Activated naive CD4-positive, alpha-beta T cell treated with anti-CD3 and anti-CD28 coated beads, Interleukin-2, amount 10 ng/mL, durations not matched to agents 7 days and 5 days (primary cell): ENCODE data around the gene NEK7.

Source experiments
- CTCF ChIA-PET: fragments of 350-600 bp; sonication (Branson Sonifier 250); formaldehyde crosslinking; loops from one replicate; lab custom pipeline; 2021; ENCODE audit warnings: antibody characterized with exemption; lab: Charles Lee
- DNase-seq: peaks from one replicate; pipeline ENCODE4 v3.0.0-alpha.2; 2020
- H3K27ac Mint-ChIP-seq: one replicate; pipeline ENCODE4 v1.8.0; 2021; ENCODE audit warnings: mild to moderate bottlenecking, moderate library complexity, mixed read lengths
- H3K27me3 Mint-ChIP-seq: one replicate; pipeline ENCODE4 v1.8.0; 2021; ENCODE audit warnings: mild to moderate bottlenecking, mixed read lengths
- H3K36me3 Mint-ChIP-seq: one replicate; pipeline ENCODE4 v1.8.0; 2021; ENCODE audit warnings: mixed read lengths
- H3K4me1 Mint-ChIP-seq: one replicate; pipeline ENCODE4 v1.8.0; 2021; ENCODE audit warnings: mixed read lengths
- H3K4me3 Mint-ChIP-seq: one replicate; pipeline ENCODE4 v1.8.0; 2021; ENCODE audit warnings: mild to moderate bottlenecking, moderate library complexity, mixed read lengths
- H3K9me3 Mint-ChIP-seq: one replicate; pipeline ENCODE4 v1.8.0; 2021; ENCODE audit warnings: mixed read lengths

The NEK7 gene

DNA sequence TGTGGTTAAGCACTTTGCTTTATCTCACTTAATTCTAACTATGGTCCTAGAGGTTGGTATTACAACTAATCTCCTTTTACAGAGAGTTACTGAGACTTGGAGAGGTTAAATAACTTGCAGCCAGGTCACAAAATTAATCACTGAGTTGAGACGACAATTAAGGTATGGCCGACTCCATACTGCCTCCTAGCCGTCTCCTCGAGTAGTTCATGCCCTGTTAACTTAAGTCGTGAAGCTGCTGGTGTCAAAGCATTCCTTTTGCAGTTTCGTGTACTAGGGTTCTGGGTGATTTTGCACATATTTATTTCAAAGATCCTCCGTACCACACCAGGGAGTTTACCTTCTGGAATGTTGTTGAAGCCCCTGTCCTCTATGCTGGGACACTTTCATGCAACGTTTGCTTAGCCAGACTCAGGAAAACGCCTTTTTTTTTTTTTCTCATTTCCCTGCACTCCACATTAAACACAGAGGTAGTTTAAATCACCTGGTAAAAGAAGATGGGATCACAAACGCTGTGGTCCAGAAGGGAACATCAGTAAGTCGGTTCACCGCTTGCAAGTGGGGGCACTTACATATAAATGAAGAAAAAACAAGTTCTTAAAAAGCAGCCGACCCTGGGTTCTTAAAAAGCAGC, 570 bp upstream of the NEK7 start:
- Mint-ChIP-seq H3K27me3 (no peaks in the 10 kb centered on the region), H3K4me1 (peaks cover 32% of the 10 kb centered on the region), H3K4me3 (peak overlapping the region; percentile 82), H3K36me3 (peaks cover 4% of the 10 kb centered on the region), H3K27ac (peak overlapping the region; percentile 92), H3K9me3 (no peaks in the 10 kb centered on the region)
- CTCF ChIA-PET, result interaction anchor here (0.6 to 1.2 kb wide), 7 partner anchors 9 to 533 kb away, joined by 3 to 8 read pairs (median 4); no protein-coding TSS in a partner anchor
- DNase-seq, result peak; percentile 82

DNA sequence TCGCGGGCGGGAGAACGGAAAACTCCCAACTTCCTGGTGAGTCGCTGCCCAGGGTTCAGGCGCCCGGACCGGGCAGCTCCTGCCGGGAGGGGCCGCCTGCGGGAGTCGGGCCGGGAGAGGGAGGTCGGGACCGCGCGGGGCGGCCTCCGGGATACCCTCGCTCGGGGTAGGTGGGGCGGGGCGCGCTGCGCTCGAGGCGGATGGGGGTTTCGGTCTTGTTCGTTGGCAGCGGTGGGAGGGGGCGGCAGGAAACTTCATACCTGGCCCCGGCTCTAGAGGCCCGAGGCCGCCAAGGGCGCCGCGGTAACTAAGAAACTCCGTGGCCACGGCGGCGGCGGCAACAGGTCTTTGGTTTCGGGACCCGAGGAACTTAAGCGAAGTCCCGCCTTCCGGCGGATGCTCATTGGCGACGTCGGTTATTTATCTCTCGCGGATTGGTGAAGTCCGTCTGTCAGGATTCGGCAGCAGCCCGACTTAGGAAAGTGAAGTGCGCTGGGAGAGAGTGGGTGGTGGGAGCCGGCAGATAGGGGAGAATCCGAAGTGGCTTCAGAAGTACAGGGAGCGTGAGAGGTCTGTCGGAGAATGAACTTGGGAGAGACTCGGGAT, 546 bp downstream of the NEK7 start:
- Mint-ChIP-seq H3K36me3 (peaks cover 4% of the 10 kb centered on the region), H3K9me3 (no peaks in the 10 kb centered on the region), H3K27me3 (no peaks in the 10 kb centered on the region), H3K4me1 (peaks cover 42% of the 10 kb centered on the region), H3K4me3 (peak overlapping the region; percentile 99), H3K27ac (peak overlapping the region; percentile 98)
- peak; percentile 88 for DNase-seq
- CTCF ChIA-PET, result no interaction called here

DNA sequence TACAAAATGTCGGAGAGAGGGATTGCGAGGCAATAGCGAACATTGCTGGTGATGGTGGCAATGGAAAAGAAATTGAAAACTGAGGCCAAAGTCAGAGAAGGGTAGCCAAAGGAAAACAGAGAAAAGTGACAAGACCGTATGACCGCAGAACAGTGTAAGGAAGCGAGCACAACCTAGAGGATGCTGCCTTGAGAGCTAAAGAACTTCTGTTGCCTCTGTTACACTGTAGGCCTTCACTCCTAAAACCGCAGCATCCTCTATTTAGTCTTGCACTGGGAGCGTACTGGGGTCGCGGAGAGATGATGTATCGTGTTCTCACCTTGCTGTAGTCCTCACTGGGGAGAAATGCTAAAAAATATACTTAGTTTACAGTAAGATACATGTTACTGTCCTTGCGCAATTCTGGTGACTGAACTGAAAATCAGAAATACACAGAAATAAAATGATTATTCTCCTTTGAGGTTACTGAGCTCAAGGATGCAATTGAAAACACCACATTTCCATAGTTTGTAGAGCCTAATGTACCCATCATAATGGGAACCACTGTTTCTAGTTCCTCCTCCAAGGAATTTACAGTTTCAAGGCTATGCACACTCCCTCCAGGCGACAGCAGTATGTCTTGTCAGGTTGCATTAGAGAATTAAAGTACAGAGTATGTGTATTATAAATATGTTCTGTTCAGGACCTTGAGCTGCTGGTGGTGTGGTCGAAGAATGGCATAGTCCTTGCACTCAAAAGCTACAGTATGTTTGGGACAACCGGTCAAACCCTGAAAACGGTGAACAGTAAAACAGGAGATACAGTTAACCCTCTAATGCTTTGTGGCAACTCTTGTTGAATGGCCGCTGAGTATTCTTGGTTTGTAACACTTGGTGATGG, 1.3 kb downstream of the NEK7 start:
- H3K4me1 Mint-ChIP-seq, result peaks cover 45% of the 10 kb centered on the region
- peaks cover 4% of the 10 kb centered on the region for H3K36me3 Mint-ChIP-seq
- CTCF ChIA-PET, result interaction anchor here (0.8 to 1.2 kb wide), 4 partner anchors 28 to 117 kb away, joined by 3 to 4 read pairs (median 4); no protein-coding TSS in a partner anchor
- peak overlapping the region; percentile 98 for H3K27ac Mint-ChIP-seq
- no peaks in the 10 kb centered on the region for H3K9me3 Mint-ChIP-seq
- H3K4me3 Mint-ChIP-seq, result peak overlapping the region; percentile 99
- H3K27me3 Mint-ChIP-seq, result no peaks in the 10 kb centered on the region
- peak; percentile 42 for DNase-seq

DNA sequence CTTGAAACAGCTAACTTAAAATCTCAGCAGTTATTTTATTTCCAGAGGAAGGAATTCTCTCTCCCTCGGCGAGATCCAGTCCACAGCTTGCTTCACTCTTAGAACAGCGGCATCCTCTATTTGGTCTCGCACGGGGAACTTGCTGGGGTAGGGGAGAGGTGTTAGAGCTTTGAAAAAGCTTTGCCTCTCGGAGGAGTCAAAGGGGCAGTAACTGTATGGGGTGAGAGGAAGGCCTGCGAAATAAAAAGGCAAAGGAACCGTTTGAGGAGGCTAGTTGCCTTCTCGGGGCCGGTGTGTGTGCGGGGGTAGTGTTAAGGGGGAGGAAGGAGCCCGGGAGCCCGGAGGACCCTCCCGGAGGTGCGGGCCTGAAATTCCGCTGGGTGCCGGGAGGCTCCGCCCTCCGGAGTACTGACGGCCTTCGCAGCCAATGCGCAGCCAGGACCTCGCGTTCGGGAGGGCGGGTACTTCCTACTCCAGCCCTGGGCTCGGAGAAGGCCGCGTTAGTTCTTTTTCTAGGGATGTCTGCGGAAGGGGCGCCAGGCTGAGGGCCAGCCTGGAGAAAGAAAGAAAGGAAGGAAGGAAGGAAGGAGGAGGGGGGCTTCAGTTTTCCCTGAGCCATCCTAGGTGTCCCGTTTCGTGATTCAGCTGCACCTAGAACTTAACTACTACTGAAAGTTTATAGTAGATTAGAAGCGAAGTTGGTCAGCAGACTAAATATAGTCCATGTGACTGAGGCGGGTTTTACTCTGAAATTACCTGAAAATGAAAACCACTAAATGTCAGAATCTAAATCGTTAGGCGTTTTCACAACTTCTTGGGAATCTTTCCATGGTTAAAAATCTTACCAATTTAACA, 2.2 kb downstream of the NEK7 start:
- Mint-ChIP-seq H3K36me3 (peaks cover 5% of the 10 kb centered on the region), H3K9me3 (no peaks in the 10 kb centered on the region), H3K27me3 (no peaks in the 10 kb centered on the region), H3K27ac (peak overlapping the region; percentile 98), H3K4me3 (peak overlapping the region; percentile 99), H3K4me1 (peaks cover 48% of the 10 kb centered on the region)
- CTCF ChIA-PET, result interaction anchor here (0.8 to 1.2 kb wide), 4 partner anchors 27 to 116 kb away, joined by 3 to 4 read pairs (median 4); no protein-coding TSS in a partner anchor
- peak; percentile 91 for DNase-seq

DNA sequence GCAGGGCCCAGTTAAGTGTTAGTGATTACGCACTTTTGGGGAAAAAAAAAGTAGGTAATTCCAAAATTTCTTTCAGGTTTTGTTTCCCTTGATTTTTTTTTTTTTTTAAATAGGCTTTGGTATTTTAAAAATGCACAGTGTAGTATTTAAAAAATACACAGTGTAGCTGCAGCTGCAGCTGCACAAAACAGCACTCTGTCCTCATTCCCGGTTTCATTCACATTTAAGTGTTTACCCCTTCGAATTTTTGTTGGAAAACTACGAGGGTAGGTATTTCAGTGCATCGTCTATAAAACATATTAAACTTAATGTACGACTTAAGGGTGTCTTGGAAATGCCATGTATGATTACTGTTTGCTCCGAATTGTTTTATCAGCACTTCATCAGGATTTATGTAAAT, 3.4 kb downstream of the NEK7 start:
- CTCF ChIA-PET, result no interaction called here
- H3K4me1 Mint-ChIP-seq, result peaks cover 59% of the 10 kb centered on the region
- no peaks in the 10 kb centered on the region for H3K9me3 Mint-ChIP-seq
- H3K27ac Mint-ChIP-seq, result no peak overlapping the region
- H3K4me3 Mint-ChIP-seq, result no peak overlapping the region
- no peak for DNase-seq
- H3K36me3 Mint-ChIP-seq, result peaks cover 9% of the 10 kb centered on the region
- no peaks in the 10 kb centered on the region for H3K27me3 Mint-ChIP-seq

DNA sequence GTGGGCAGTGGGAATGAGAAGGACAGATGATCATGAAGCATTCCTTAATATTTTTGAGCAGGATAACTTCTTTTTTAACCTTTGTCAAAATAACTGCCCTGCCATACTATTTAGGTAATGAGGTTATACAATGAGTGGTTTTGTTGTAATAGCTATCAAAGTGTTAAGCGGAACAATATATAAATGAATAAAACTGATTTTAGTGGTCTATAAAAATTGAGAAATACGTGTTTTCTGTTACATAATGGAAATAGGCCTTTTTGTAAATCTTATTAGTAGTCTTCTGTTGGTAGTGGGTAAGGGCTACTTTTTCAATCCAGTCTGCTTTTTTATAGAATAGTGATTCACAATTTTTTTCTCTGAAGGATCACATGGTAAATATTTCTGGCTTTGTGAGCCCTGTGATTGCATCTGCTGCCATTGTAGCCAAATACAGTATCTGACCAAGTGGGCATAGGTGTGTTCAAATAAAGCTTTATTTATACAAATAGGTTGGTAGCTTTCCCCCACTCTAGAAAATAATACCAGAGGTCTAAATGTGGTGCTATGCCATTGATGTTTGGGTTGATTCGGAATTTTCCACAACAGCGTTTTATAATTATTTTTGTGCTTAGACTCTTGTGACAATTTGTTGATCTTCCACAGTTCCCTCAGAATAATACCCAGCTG, 4.3 kb downstream of the NEK7 start:
- no peak overlapping the region for H3K4me3 Mint-ChIP-seq
- H3K4me1 Mint-ChIP-seq, result peaks cover 64% of the 10 kb centered on the region
- H3K27ac Mint-ChIP-seq, result no peak overlapping the region
- no peak for DNase-seq
- no peaks in the 10 kb centered on the region for H3K27me3 Mint-ChIP-seq
- H3K36me3 Mint-ChIP-seq, result peaks cover 10% of the 10 kb centered on the region
- CTCF ChIA-PET, result no interaction called here
- no peaks in the 10 kb centered on the region for H3K9me3 Mint-ChIP-seq

DNA sequence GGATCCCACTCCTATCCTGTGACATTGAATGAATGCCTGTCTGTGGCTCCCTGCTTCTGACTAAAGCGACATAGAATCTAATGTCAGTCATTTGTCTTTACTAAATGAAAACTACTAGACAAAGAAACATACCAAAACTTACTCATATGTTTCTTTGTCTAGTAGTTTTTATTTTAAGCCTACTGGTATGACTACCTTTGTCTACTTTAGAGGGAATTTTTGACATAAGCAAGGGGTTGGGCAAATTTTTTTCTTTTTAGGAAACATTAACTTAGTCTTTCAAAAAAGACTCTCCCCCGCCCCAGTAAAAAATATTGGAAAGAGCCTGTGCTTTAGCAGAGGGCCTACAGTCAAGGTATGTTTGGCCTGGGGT, 4.9 kb downstream of the NEK7 start:
- H3K27me3 Mint-ChIP-seq, result no peaks in the 10 kb centered on the region
- no peak overlapping the region for H3K27ac Mint-ChIP-seq
- H3K9me3 Mint-ChIP-seq, result no peaks in the 10 kb centered on the region
- H3K36me3 Mint-ChIP-seq, result peaks cover 12% of the 10 kb centered on the region
- H3K4me1 Mint-ChIP-seq, result peaks cover 68% of the 10 kb centered on the region
- H3K4me3 Mint-ChIP-seq, result no peak overlapping the region
- no peak for DNase-seq
- CTCF ChIA-PET, result interaction anchor here (0.6 kb wide), 1 partner anchor 57 kb away, joined by 3 read pairs; no protein-coding TSS in a partner anchor

DNA sequence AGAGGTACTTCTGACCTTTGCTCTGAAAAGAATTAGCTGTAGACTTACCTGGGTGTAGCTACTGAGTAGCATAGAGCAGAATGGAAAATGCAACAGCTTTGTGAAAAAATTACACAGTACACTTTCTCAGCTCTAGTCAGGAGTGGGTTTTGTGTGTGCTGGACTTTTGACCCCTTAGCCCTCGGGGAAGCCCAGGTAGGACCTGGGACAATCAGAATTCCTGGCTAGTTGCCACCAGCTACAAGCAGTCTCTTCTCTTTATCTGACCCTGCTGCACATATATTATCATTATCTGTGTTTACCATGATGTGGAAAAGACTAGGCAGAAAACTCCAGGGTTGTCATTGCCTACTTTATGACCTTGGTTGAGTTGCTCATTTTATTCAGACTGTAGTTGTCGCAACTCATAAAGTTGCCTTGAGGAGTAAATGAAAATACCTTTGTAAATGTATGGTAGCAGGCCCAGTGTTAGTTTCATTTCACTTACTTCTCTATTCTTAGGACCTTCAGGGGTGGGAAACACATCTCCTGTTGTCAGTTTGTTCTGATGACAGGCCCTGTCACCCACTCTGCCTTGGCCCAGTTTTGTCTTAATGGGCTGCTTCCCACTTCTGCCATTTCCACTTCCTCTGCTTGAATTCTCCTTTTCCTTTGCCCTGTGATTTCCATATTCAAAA, 5.4 kb downstream of the NEK7 start:
- no peak for DNase-seq
- CTCF ChIA-PET, result interaction anchor here (0.6 kb wide), 1 partner anchor 58 kb away, joined by 3 read pairs; no protein-coding TSS in a partner anchor
- no peak overlapping the region for H3K27ac Mint-ChIP-seq
- peaks cover 73% of the 10 kb centered on the region for H3K4me1 Mint-ChIP-seq
- no peaks in the 10 kb centered on the region for H3K27me3 Mint-ChIP-seq
- no peaks in the 10 kb centered on the region for H3K9me3 Mint-ChIP-seq
- H3K36me3 Mint-ChIP-seq, result peaks cover 12% of the 10 kb centered on the region
- no peak overlapping the region for H3K4me3 Mint-ChIP-seq

DNA sequence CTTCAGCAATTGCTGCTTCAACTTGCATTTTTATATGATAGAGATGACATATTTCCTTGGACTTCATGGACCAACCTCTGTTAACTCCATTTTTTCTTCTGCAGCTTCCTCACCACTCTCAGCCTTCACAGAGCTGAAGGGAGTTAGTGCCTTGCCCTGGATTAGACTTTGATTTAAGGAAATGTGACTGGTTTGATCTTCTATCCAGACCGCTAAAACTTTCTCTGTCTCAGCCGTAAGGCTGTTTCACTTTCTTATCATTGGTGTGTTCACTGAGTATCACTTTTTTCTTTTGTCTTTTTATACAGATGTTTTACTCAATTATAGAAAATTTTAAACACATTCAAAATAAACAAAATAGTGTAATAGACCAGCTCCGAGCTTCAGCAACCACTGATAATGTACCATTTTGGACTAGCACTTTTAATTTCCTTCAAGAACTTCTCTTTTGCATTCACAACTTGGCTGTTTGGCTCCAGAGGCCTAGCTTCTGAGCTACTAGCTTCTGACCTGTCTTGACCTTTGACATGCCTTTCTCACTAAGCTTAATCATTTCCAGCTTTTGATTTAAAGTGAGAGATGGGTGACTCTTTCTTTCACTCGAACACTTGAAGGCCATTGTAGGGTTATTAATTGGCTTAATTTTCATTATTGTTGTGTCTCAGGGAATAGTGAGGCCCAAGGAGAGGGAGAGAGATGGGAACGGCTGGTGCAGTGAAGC, 9.3 kb downstream of the NEK7 start:
- Mint-ChIP-seq H3K9me3 (no peaks in the 10 kb centered on the region), H3K27me3 (no peaks in the 10 kb centered on the region), H3K27ac (peak overlapping the region; percentile 81), H3K36me3 (peaks cover 8% of the 10 kb centered on the region), H3K4me1 (peaks cover 84% of the 10 kb centered on the region), H3K4me3 (peak overlapping the region; percentile 58)
- CTCF ChIA-PET, result no interaction called here
- DNase-seq, result peak; percentile 28

DNA sequence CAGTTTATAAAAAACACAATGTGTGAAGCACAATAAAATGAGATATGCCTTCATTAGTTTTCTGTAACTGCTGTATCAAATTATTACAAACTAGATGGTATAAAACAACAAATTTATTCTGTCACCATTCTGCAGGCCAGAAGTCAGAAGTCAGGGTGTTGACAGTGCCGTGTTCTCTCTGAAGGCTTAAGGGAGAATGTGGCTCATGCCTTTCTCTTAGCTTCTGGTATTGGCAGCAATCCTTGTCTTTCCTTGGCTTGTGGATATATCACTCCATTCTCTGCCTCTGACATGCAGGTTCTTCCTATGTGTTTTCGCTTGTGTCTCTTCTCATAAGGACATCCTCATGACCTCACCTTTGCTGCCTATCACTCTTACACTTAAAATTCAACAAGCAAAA, 10.1 kb downstream of the NEK7 start:
- Mint-ChIP-seq H3K27me3 (no peaks in the 10 kb centered on the region), H3K4me3 (peak overlapping the region; percentile 25), H3K4me1 (peaks cover 82% of the 10 kb centered on the region), H3K9me3 (no peaks in the 10 kb centered on the region), H3K36me3 (peaks cover 8% of the 10 kb centered on the region), H3K27ac (peak overlapping the region; percentile 87)
- CTCF ChIA-PET, result no interaction called here
- DNase-seq, result no peak

DNA sequence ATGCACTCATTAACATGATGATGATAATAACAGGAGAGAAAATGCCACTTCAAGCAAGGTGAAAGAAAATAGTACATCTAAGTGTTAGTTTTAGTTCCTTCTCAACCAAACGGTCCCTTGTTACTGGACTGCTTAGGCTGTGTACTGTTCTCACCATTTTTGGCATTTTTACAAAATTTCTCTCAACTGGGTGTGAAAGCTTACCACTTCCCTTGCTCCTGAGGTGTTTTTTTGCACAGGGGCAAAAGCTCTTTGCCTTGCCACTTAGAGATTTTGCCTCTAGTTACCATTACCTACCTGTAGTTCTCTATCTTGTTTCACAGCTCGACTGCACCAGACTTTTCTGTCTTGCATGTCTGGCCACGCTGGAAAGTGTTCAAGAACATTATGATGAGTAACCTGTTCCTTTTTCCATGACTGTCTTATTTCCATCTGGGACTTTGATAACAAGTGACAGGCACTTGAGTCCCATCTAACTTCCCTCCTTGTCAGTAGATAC, 10.7 kb downstream of the NEK7 start:
- CTCF ChIA-PET, result interaction anchor here (0.8 to 1.0 kb wide), 2 partner anchors 9 to 11 kb away, joined by 3 to 4 read pairs; no protein-coding TSS in a partner anchor
- H3K9me3 Mint-ChIP-seq, result no peaks in the 10 kb centered on the region
- peaks cover 82% of the 10 kb centered on the region for H3K4me1 Mint-ChIP-seq
- peak overlapping the region; percentile 87 for H3K27ac Mint-ChIP-seq
- DNase-seq, result peak; percentile 23
- peak overlapping the region; percentile 25 for H3K4me3 Mint-ChIP-seq
- peaks cover 8% of the 10 kb centered on the region for H3K36me3 Mint-ChIP-seq
- H3K27me3 Mint-ChIP-seq, result no peaks in the 10 kb centered on the region

DNA sequence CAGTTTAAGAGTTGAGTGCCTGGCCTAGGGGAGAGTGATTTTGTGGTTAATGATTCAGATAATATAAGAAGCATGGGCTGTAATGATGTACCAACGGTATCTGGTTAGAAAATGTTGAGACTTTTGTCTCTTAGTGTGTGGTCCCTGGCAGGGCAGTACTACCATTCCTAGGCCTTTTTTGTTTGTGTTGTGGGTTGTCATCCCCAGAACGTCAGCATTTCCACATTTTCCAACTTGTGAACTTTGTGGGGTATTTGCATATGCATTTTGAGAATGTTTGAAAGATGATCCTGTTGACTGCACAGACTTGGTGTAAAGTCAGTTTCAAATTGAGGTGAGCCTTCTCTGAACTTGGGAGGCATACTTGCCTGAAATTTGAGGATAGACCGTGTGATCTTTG, 11.4 kb downstream of the NEK7 start:
- peak overlapping the region; percentile 87 for H3K27ac Mint-ChIP-seq
- H3K36me3 Mint-ChIP-seq, result peaks cover 8% of the 10 kb centered on the region
- CTCF ChIA-PET, result interaction anchor here (0.8 to 1.0 kb wide), 2 partner anchors 9 to 10 kb away, joined by 3 to 4 read pairs; no protein-coding TSS in a partner anchor
- peak overlapping the region; percentile 8 for H3K4me3 Mint-ChIP-seq
- H3K9me3 Mint-ChIP-seq, result no peaks in the 10 kb centered on the region
- peaks cover 87% of the 10 kb centered on the region for H3K4me1 Mint-ChIP-seq
- no peak for DNase-seq
- H3K27me3 Mint-ChIP-seq, result no peaks in the 10 kb centered on the region
